B cell (primary cell): ENCODE results near the gene PKP1.

ENCODE experiments used
- EZH2 ChIP-seq: IDR thresholded peaks from 2 replicates; pipeline ENCODE4 v1.6.1; 2012; ENCODE audit warnings: borderline replicate concordance, low read depth, mild to moderate bottlenecking, moderate library complexity, low read length; ENCODE audit not compliant: insufficient read depth, poor library complexity, severe bottlenecking
- TF ChIP-seq, protein P1 (sequence below): fragments of 200-600 bp; IDR thresholded peaks from one replicate; pipeline ENCODE4 v1.8.0; 2022; ENCODE audit warnings: antibody characterized with exemption, mild to moderate bottlenecking

DNA sequence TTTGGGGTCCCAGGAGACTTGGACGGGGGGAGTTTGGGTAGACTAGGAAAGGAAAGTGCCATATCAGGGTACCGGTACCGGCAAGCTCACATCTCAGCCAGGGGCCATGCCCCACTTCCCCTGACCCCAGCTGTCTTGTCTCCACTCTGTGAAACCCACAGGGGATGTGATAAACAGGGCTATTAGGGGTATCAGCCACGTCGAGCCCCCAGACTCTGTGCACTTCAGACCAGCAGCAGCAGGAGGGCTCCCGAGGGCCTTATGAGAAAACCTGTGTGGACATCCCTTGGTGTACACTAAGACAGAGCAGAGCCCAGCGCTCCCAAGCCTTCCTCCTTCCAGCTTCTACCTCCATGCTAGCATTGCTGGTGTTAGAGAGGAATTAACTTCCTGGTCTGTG lies 47.9 kb downstream of the PKP1 start:
- TF ChIP-seq, protein P1, sequence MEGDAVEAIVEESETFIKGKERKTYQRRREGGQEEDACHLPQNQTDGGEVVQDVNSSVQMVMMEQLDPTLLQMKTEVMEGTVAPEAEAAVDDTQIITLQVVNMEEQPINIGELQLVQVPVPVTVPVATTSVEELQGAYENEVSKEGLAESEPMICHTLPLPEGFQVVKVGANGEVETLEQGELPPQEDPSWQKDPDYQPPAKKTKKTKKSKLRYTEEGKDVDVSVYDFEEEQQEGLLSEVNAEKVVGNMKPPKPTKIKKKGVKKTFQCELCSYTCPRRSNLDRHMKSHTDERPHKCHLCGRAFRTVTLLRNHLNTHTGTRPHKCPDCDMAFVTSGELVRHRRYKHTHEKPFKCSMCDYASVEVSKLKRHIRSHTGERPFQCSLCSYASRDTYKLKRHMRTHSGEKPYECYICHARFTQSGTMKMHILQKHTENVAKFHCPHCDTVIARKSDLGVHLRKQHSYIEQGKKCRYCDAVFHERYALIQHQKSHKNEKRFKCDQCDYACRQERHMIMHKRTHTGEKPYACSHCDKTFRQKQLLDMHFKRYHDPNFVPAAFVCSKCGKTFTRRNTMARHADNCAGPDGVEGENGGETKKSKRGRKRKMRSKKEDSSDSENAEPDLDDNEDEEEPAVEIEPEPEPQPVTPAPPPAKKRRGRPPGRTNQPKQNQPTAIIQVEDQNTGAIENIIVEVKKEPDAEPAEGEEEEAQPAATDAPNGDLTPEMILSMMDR = no peak
- TF ChIP-seq EZH2 = no peak
